Prostate gland (tissue), 2 donors: Measurements from ENCODE around the gene IQGAP3.

Source experiments
- POLR2A ChIP-seq: fragments of 450-650 bp; IDR thresholded peaks from one replicate; pipeline ENCODE4 v1.6.1; 2016; ENCODE audit warnings: antibody characterized with exemption, mild to moderate bottlenecking
- TF ChIP-seq, protein P1 (sequence below), 4 experiments: fragments of 200-600 bp in 2 of 4; fragments of 450-650 bp in 2 of 4; sonication (generic) in 2 of 4; IDR thresholded peaks; 1 replicate in 3 of 4; 2 replicates in 1 of 4; pipeline ENCODE4 v1.5.1; 2016 to 2019; ENCODE audit warnings: antibody characterized with exemption in 4 of 4, mild to moderate bottlenecking in 2 of 4, moderate library complexity in 2 of 4

GRCh38 chr1:156600733-156601121, 28.4 kb upstream of the IQGAP3 start:
- TF ChIP-seq, protein P1, sequence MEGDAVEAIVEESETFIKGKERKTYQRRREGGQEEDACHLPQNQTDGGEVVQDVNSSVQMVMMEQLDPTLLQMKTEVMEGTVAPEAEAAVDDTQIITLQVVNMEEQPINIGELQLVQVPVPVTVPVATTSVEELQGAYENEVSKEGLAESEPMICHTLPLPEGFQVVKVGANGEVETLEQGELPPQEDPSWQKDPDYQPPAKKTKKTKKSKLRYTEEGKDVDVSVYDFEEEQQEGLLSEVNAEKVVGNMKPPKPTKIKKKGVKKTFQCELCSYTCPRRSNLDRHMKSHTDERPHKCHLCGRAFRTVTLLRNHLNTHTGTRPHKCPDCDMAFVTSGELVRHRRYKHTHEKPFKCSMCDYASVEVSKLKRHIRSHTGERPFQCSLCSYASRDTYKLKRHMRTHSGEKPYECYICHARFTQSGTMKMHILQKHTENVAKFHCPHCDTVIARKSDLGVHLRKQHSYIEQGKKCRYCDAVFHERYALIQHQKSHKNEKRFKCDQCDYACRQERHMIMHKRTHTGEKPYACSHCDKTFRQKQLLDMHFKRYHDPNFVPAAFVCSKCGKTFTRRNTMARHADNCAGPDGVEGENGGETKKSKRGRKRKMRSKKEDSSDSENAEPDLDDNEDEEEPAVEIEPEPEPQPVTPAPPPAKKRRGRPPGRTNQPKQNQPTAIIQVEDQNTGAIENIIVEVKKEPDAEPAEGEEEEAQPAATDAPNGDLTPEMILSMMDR (IDR thresholded peaks at IDR 0.05), result no peak
- no peak for TF ChIP-seq POLR2A
